ENCODE data around the gene TNPO1. TPM values are rescaled to one million over a fixed set of nuclear protein-coding genes. Genes with fewer than 3 reads are reported as not detected.

TNPO1 gene
- total and polyA plus RNA-seq, 2 of the 13 experiments (the other 11 are each of a cell fraction or from before 2014, with no cell fraction given) = 26.7 to 123 TPM

- TF ChIP-seq ATF6 (CRISPR knock-in tag; conservative IDR thresholded peaks at IDR 0.05) = no peak
- TF ChIP-seq RFX5 (IDR thresholded peaks at IDR 0.05; ENCODE audit: low read depth, low read length) = no peak
- TF ChIP-seq ZNF709 (CRISPR knock-in tag; IDR thresholded peaks at IDR 0.05) = no peak
- TF ChIP-seq ZNF260 (CRISPR knock-in tag; IDR thresholded peaks at IDR 0.05; ENCODE audit: borderline replicate concordance, low read depth) = no peak
- no peak for TF ChIP-seq ZNF557 (CRISPR knock-in tag; IDR thresholded peaks at IDR 0.05)
- TF ChIP-seq SRY (CRISPR knock-in tag; IDR thresholded peaks at IDR 0.05) = no peak
- peak; percentile 7; the same call in 1 of the 2 replicates for TF ChIP-seq ZNF800 (CRISPR knock-in tag; IDR thresholded peaks at IDR 0.05)
- TF ChIP-seq HNRNPH1 (optimal IDR thresholded peaks at IDR 0.05; ENCODE audit: low read depth, low read length) = no peak
- no peak for TF ChIP-seq MIER2 (CRISPR knock-in tag; IDR thresholded peaks at IDR 0.05)
- no peak for TF ChIP-seq ZSCAN30 (CRISPR knock-in tag; IDR thresholded peaks at IDR 0.05)
- 0 out of 2 replicates have a peak, but pooled peaks have one; percentile 14 for TF ChIP-seq TGIF2 (CRISPR knock-in tag; IDR thresholded peaks at IDR 0.05)
- TF ChIP-seq ZNF564 (CRISPR knock-in tag; IDR thresholded peaks at IDR 0.05) = 0 out of 2 replicates have a peak, but pooled peaks have one; percentile 22
- TF ChIP-seq ETS1 (CRISPR knock-in tag; IDR thresholded peaks at IDR 0.05) = no peak
Measured at GRCh38 chr5:72956324-72957140, 140.1 kb downstream of the TNPO1 start (continued).
